ENCODE data around the gene TTC7B. TPM values are rescaled to one million over a fixed set of nuclear protein-coding genes. Genes with fewer than 3 reads are reported as not detected.

The TTC7B gene
- total and polyA plus RNA-seq, 2 of the 13 experiments (the other 11 are each of a cell fraction or from before 2014, with no cell fraction given), result 1.3 to 3.2 TPM

- no peaks in the 10 kb centered on the region for H3K9me3 ChIP-seq (ENCODE audit: low read length)
- no peaks in the 10 kb centered on the region for H3K79me2 ChIP-seq (ENCODE audit: insufficient read depth, low read length)
- intact Hi-C loops (cut with micrococcal nuclease; ENCODE audit: unreplicated experiment), result no loop called here
- ChIA-PET POLR2A (no interaction called here), CTCF (ENCODE audit: low intra/inter-chr PET ratio, low total read pairs) (no interaction called here)
- H3K4me2 ChIP-seq (ENCODE audit: low read depth, low read length), result no peak overlapping the region
- H3K4me1 ChIP-seq (ENCODE audit: insufficient read depth, low read length), result no peaks in the 10 kb centered on the region
- ATAC-seq (no peak), DNase-seq (ENCODE audit: low spot score) (no peak), FAIRE-seq (no peak)
- TF ChIP-seq ZNF703 (CRISPR knock-in tag; IDR thresholded peaks at IDR 0.05; ENCODE audit: borderline replicate concordance), result no peak
- no peak for TF ChIP-seq RBFOX2 (IDR thresholded peaks at IDR 0.05; ENCODE audit: low read depth, low read length)
- TF ChIP-seq ZNF724P (CRISPR knock-in tag; IDR thresholded peaks at IDR 0.05; ENCODE audit: borderline replicate concordance), result no peak
- no peak for TF ChIP-seq ISX (CRISPR knock-in tag; conservative IDR thresholded peaks at IDR 0.05)
- no peak for TF ChIP-seq ZFP36 (IDR thresholded peaks at IDR 0.05; ENCODE audit: borderline replicate concordance, low read depth, low read length, partially characterized antibody)
- no peak for TF ChIP-seq SNRNP70 (IDR thresholded peaks at IDR 0.05; ENCODE audit: low read depth, low read length)
- TF ChIP-seq GABPA (IDR thresholded peaks at IDR 0.05; ENCODE audit: low read depth, low read length), result no peak
- TF ChIP-seq GABPA (CRISPR knock-in tag; IDR thresholded peaks at IDR 0.05; ENCODE audit: low read depth), result no peak
- TF ChIP-seq ZNF564 (CRISPR knock-in tag; IDR thresholded peaks at IDR 0.05), result no peak
- TF ChIP-seq PLRG1 (conservative IDR thresholded peaks at IDR 0.05), result no peak
- no peak for TF ChIP-seq ZNF674 (CRISPR knock-in tag; IDR thresholded peaks at IDR 0.05; ENCODE audit: low read depth)
- no peaks in the 10 kb centered on the region for H4K20me1 ChIP-seq (ENCODE audit: insufficient read depth, low read length)
- H3K4me3 ChIP-seq (replicated peaks in 1 of 3; ENCODE audit: insufficient read depth in 1 of 3, low read depth in 2 of 3, low read length in 3 of 3), result no peak overlapping the region
- 65% methylated on average over 4 of the region's 4 CpGs for WGBS (ENCODE audit: low lambda C conversion rate)
- H2AFZ ChIP-seq (ENCODE audit: low read length), result no peak overlapping the region
- no TSS peak for BruUV-seq (replicated peaks)
- no peaks in the 10 kb centered on the region for H3K27me3 ChIP-seq (ENCODE audit: control insufficient read depth in 1 of 2, insufficient read depth in 2 of 2, low read length in 2 of 2)
- no peaks in the 10 kb centered on the region for H3K36me3 ChIP-seq (replicated peaks in 1 of 2; ENCODE audit: control insufficient read depth in 1 of 2, insufficient read depth in 2 of 2, low read length in 2 of 2)
- in situ Hi-C loops (cut with HindIII; ENCODE audit: extremely low pct_ligation_motif_present, low pct_unique_long_range_greater_than_20kb), result no loop called here
- H3K27ac ChIP-seq (ENCODE audit: extremely low read length, insufficient read depth, low read length), result no peak overlapping the region
- H3K9ac ChIP-seq (ENCODE audit: insufficient read depth, low read depth, low read length), result no peak overlapping the region
Measured at GRCh38 chr14:90732139-90732538, 84.1 kb downstream of the TTC7B start.

DNA sequence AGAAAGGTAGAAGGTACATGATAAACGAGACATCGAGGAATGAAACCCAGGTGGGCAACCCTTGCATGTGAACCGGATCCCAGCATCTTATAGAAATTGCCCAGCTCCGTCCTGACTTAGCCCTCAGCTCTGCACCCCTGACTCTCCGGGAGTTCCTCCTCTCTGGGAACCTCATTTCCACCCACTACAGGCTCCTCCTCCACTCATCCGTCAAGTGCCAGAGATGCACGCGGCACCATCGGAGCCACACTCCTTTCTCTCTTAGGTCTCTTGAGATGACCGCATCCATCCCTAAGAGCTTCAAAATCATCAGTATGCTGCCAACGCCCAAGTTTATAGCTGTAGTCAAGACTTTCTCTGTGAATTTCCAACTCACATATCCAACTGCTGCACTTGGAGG is 84.7 kb downstream of the TTC7B start:
- no peaks in the 10 kb centered on the region for H4K20me1 ChIP-seq (ENCODE audit: insufficient read depth, low read length)
- no peak for FAIRE-seq
- in situ Hi-C loops (cut with HindIII; ENCODE audit: extremely low pct_ligation_motif_present, low pct_unique_long_range_greater_than_20kb), result no loop called here

More for the DNA sequence above, 84.7 kb downstream of the TTC7B start:
- Histone ChIP-seq H3K36me3 (replicated peaks in 1 of 2; ENCODE audit: control insufficient read depth in 1 of 2, insufficient read depth in 2 of 2, low read length in 2 of 2) (no peaks in the 10 kb centered on the region), H3K9ac (ENCODE audit: insufficient read depth, low read depth, low read length) (no peak overlapping the region), H3K4me3 (replicated peaks in 1 of 3; ENCODE audit: insufficient read depth in 1 of 3, low read depth in 2 of 3, low read length in 3 of 3) (no peak overlapping the region), H3K27ac (ENCODE audit: extremely low read length, insufficient read depth, low read length) (no peak overlapping the region), H2AFZ (ENCODE audit: low read length) (no peak overlapping the region), H3K4me1 (ENCODE audit: insufficient read depth, low read length) (no peaks in the 10 kb centered on the region), H3K4me2 (ENCODE audit: low read depth, low read length) (no peak overlapping the region), H3K9me3 (ENCODE audit: low read length) (no peaks in the 10 kb centered on the region), H3K27me3 (ENCODE audit: control insufficient read depth in 1 of 2, insufficient read depth in 2 of 2, low read length in 2 of 2) (no peaks in the 10 kb centered on the region), H3K79me2 (ENCODE audit: insufficient read depth, low read length) (no peaks in the 10 kb centered on the region)
- TF ChIP-seq ATF5 (CRISPR knock-in tag; IDR thresholded peaks at IDR 0.05; ENCODE audit: low read depth), result no peak
- TF ChIP-seq GPBP1L1 (CRISPR knock-in tag; IDR thresholded peaks at IDR 0.05), result no peak
- no peak for TF ChIP-seq ARNT (IDR thresholded peaks at IDR 0.05)
- no peak for TF ChIP-seq ZNF678 (CRISPR knock-in tag; IDR thresholded peaks at IDR 0.05)
- no peak for TF ChIP-seq ZNF367 (CRISPR knock-in tag; IDR thresholded peaks at IDR 0.05; ENCODE audit: borderline replicate concordance)
- ChIA-PET POLR2A (no interaction called here), CTCF (ENCODE audit: low intra/inter-chr PET ratio, low total read pairs) (no interaction called here)
- no peak for DNase-seq (ENCODE audit: low spot score)
- intact Hi-C loops (cut with micrococcal nuclease; ENCODE audit: unreplicated experiment), result no loop called here
- ATAC-seq, result no peak
- no TSS peak for BruUV-seq (replicated peaks)
- WGBS (ENCODE audit: low lambda C conversion rate), result 78% methylated on average over 11 of the region's 11 CpGs
